Anterior cingulate cortex (tissue), 58 donors: ENCODE results near the gene ZNF581.
A peak's percentile ranks its signal among the peaks of the same experiment; 100 is the strongest.

Experiments
- DNase-seq, 58 donors: peaks; one replicate each; lab custom pipeline; 2025; lab: John Stamatoyannopoulos, UW

Gene ZNF581, protein sequence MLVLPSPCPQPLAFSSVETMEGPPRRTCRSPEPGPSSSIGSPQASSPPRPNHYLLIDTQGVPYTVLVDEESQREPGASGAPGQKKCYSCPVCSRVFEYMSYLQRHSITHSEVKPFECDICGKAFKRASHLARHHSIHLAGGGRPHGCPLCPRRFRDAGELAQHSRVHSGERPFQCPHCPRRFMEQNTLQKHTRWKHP

DNA sequence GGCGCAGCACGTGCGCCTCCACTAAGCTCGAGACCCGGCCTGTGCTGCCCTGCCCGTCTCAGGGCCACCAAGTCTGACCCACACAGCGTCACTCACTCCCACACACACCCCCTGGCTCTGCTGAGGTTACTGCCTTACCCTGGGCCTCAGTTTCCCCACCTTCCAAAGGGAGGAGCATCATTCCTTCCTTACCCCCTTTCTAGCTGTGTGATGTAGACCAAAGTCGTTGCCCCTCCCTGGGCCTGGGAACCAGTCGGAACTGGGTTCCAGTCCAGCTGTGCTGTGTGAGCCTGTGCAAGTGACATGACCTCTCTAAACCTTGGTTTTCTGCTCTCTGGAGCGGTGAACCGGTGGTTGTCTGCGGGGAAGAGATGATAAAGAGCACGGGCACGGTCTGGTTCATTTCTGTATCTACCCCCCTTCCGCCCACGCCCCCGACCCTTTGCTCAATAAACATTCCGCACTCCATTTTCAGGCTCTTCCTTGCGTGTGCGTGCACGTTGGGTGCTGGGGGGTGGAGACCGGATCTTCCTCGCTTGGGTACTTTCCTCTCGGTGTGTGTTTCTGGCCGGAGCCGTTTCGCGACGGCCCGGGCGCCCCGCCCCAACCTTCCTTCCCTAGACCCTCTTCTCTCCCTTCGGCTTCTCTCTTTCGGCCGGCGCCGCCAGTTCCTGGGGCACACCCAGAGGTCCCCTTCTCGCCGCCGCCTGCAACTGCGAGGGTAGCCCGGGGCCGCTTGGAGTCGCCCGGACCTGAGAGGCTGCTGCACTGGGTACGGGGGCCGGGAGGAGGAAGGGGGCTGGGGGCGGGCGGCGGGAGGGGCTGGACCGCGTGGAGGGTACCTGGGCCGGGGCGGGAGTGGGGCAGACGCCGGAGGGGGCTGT lies at the start of gene ZNF581:
Gene ZNF581, plus strand, starts transcription at position 647 of the 884 bp plus-strand sequence. CDS start 923 bp downstream, outside the sequence.
- DNase-seq, result peak in 55 of 58 donors; percentile 16 to 79 (median 58)

DNA sequence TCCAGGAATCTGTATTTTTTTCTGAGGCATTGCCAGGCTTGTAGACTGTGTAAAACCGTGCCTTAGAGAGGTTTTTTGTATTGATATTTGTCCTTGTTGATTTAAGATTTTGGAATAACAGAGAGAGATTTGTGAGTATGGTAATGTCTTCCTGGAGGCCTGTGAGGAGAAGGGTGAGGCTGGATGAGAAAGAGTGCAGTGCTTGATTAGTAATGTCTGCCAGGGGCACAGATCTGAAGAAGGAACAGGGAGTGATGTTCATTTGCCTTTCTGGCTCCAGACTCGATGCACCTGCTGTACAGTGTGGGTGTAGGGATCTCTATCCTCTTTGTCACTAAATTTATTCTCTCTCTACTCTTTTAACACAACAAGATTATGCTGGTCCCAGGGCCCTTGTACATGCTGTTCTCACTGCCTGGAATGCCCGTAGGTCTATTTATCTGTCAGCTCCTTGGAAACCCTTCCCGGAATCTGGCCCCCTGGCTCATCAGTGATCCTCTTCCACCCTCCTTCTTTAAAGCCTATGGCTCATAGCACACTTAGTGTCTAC lies 48.4 kb upstream of the ZNF581 start:
- DNase-seq, result peak in 1 of 58 donors; percentile 21

DNA sequence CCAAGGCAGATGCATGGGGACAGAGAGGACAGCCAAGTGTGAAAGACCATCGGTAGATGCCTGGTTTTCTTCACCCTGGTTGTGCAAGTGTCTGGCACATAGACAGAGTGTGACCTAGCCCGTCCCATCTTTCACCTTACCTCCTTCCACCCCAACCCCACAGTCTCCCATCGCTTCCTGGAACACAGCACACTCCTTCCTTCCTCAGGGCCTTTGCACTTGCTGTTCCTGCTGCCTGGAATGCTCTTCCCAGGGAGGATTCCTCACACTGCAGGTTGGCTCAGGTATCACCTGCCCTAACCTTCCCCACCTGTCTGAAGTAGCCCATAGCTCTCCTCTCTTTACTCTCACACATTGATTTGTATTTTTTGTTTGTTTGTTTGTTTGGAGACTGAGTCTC lies 47.1 kb upstream of the ZNF581 start:
- no peak for DNase-seq

DNA sequence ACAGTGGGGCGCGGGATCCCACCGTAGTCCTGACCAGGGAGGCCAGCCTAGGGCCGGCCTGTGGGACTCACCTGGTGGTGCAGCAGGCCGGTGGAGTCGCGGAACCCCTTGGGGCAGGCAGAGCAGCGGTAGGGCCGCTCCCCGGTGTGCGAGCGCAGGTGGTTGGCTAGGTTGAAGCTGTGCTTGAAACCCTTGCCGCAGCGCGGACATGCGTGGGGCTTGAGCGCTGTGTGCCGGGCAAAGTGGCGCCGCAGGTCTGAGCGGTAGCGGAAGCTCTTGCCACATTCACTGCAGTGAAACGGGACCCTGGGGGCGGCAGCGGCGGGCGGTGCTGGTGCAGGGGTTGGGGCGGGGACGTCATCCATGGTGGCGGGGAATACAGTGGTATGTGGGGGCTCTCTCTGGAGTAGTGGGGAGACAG lies 45.9 kb upstream of the ZNF581 start:
- DNase-seq, result no peak

DNA sequence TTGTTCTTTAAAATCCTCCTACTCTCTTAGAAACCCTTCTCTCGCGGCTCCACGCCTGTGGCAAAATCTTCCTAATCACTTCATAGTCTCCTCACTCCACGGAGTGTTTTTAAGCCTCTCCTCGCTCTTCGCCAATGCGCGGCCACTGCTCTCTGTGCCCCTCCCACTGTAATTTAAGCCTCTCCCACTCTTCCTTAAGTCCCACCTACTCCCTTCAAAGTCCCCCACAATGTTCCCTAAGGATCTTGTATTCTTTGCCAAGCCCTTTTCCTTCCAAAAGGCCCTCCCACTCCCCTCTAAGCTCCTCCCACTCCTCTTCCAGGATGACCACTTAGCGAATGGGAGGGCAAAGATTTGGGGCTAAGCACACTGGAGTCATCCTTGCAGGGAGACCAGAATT lies 45.4 kb upstream of the ZNF581 start:
- no peak for DNase-seq

DNA sequence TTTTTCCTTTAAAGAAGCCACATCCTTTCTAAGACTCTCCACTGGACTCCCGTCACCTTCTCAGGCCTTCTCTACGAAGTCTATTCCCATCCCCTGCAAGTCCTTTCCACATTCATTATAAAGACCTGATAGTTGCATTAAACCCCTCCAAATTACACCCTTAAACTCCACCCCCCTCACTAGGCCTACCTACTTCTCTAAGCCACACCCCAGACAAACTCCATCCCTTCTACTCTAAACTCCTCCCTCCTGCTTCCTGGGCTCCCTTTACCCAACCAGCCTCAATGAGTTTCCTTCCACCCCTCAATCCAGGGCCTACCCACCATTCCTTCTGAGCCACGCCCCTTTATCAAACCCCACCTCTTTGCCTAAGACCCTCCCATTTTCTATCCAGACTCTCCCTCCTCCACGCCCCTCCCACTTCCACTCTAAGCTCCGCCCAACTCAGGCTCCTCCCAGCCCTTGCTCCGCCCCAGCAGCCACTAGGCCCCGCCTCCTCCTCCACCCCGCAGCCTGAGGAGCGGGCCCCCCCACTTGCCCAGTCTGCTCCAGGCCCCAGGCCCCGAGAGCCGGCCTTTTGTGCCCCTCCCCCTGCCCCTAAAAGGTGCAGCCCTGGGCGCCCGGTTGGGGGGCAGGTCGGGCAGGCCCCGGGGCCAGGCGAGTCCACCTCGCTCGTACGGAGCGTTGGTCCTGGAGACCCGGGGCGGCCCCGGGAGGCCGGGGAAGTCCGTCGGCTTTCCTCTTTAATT lies 44.6 kb upstream of the ZNF581 start:
- peak in 57 of 58 donors; percentile 53 to 96 (median 90) for DNase-seq

DNA sequence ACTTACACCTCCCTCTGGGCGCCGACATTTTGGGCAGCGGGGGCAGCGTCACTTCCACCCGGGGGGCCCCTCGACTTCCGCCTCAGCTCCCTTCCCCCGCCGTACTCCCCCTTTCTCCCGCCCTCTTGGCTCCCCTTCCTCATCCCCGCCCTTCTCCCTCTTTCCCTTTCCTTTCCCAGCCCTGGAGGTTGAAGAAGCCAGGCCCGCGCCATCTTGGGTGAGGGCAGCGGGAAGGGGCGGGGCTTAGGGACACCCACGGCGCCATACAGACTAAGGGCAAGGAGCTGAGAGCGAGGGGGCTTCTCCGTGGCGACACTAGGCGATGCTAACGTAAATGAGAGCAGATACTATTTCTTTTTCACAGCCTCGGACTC lies 44.0 kb upstream of the ZNF581 start, which contains the start of gene FIZ1:
Gene FIZ1, minus strand, starts transcription at position 50 of the 374 bp plus-strand sequence. CDS start 1,652 bp downstream, outside the sequence.
- DNase-seq, result peak; percentile 87 to 99 (median 97)

DNA sequence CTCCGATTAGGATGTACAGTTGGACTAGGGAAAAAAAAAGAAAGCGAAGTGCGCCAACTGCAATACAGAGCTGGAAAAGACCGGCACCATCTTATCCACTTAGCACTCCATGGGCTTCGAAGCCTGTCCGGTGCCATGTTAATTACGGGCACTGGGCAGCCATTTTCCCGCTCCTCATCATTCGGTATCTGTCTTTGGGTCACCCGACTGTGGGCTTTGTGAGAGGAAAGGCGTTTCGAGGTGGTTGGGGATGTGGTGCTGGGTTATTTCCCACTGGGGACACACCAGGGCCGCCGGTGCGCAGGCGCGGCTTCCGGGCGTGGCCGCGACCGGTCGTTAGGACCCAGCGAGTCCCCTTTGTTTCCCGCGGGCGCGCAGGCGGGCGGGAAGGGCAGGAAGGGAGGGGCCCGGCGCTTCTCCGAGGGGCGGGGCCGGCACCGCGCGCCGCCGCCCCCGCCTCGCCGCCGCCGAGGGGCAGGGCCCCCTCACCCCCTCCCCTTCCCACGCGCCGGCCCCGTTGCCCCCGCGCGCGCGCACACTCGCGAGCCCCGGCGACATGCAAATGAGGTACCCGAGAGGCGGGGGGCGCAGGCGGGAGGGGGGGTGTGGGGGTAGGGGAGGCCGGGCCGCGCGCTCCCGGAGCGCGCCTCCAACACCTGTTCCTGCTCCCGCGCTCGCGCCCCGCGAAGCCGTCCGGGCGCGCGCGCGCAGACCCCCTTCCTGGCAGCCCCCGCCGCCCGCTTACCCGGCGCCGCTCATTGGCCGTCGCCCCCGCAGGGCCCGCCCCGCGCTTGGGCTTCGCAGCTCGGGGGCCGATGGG lies 43.4 kb upstream of the ZNF581 start, which contains the start of gene ZNF524:
Gene ZNF524, plus strand, starts transcription at position 447 of the 820 bp plus-strand sequence. CDS start 1,825 bp downstream, outside the sequence.
- peak; percentile 76 to 99 (median 93) for DNase-seq

DNA sequence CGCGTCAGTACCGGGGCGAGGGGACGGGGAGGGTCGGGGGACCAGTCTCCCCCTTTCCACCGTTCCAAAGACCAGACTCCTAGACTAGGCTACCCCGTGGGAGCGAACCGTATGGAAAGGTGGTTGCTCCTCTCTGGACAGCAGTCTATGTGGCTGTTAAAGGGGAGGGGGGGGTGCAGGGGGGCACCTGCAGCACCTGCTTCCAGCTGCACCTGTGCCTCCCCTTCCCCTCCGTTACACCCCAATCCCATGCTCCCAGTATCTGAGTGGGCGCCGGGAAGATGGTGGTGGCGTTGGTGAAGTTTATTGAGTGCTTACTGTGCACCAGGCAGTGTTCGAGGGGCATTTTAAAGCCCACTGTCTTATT lies 42.8 kb upstream of the ZNF581 start:
- DNase-seq, result no peak

DNA sequence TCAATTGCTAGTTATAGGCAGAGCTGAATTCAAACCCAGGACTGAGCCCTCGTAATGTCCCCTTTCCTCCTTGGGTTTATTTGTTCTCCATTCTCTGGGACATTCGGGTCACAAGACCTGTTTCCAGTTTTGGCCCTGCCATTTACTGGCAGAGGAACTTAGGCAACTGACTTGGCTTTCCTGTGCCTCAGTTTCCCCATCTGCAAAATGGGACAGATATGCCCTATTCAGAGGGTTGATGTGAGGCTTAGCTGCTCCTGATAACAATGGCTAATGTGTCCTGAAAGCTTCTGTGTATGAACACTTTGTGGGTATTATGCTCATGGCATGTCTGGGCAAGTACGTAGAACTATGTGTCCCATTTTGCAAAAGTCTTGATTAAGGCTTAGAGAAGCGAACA lies 42.4 kb upstream of the ZNF581 start:
- no peak for DNase-seq

DNA sequence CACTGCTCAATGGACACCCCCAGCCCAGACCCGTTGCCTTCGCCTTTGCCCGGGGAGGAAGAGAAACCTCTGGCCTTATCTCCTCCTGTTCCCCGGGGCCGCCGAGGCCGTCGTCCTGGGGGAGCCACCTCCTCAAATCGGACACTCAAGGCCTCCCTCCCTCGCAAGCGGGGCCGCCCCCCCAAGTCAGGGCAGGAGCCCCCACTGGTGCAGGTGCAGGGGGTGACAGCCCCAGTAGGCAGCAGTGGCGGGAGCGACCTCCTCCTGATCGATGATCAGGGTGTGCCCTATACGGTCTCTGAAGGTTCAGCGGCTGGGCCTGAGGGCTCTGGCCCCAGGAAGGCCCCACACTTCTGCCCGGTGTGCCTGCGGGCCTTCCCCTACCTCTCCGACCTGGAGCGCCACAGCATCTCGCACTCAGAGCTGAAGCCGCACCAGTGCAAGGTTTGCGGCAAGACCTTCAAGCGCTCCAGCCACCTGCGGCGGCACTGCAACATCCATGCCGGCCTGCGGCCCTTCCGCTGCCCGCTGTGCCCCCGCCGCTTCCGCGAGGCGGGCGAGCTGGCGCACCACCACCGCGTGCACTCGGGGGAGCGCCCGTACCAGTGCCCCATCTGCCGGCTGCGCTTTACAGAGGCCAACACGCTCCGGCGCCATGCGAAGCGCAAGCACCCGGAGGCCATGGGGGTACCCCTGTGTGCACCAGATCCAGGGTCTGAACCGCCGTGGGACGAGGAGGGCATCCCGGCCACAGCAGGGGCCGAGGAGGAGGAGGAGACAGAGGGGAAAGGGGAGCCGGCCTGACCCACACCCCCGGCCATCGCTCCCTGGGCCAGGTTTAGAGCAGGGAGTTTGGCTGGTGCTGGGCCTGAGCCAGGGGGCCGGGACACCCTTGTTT lies 41.1 kb upstream of the ZNF581 start:
- DNase-seq, result no peak

DNA sequence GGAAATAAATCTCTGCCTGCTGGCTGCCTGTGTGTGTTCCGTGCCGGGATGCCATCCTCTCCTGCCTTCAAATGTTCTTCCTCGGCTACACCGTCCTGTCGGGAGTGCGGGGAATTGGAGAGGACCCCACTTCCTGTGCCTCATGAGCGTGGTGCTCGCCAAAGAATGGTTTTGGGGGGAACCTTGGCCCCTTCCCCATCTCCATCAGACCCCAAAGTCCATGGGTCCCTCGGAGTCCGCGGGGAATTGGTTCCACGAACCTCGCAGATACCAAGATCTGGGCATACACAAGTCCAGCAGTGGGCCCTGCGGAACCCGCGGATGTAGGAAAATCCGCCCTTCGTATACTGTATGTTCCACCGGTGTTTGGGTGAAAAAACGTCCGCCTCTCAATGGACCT lies 40.3 kb upstream of the ZNF581 start:
- no peak for DNase-seq

DNA sequence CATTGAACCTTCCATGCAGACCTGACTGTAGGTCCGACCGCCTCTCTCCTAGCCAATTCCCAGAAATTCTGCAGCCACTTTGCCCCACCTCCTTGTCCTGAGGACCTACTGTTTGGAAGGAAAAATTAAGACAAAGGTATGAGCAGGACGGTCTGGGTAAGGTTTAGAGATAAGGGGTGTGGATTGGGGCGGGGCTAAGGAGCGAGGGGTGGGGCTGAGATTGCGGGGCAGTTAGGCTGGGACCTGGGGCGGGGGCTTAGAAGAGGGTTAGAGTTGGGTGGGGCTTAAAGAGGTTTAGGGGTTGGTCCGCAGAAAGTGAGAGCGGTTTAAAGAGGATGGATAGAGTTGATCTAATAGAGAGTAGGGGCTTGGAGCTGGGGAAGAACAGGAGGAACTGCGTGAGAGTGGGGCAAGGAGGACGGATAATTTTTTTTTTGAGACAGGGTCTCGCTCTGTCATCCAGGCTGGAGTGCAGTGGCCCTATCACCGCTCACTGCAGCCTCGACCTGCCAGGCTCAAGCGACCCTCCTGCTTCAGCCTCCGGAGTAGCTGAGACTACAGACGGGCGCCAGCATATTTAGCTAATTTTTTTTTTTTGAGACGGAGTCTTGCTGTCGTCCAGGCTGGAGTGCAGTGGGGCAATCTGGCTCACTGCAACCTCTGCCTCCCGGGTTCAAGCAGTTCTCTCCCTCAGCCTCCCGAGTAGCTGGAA lies 39.7 kb upstream of the ZNF581 start:
- DNase-seq, result no peak

DNA sequence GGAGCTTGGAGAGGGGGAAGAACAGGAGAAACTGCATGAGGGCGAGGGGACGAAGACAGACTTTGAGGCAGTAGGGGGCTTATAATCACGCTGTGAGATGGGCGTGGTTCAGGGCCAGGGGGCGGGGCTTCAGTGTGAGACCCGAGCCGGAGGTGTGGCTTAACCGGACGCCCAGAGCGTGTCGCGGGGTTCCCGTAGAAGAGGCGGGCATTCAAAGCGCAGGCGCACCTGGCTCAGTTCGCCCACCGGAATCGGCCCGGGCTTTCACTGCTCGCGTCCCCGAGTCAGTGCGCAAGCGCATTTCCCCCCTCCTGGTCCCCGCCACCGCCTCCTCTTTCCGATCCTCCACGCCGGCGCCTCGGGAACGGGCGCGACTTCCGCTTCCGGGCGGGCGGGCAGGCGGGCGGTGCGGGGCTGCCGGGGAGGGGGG lies 38.2 kb upstream of the ZNF581 start:
- DNase-seq, result peak; percentile 60 to 98 (median 94)

DNA sequence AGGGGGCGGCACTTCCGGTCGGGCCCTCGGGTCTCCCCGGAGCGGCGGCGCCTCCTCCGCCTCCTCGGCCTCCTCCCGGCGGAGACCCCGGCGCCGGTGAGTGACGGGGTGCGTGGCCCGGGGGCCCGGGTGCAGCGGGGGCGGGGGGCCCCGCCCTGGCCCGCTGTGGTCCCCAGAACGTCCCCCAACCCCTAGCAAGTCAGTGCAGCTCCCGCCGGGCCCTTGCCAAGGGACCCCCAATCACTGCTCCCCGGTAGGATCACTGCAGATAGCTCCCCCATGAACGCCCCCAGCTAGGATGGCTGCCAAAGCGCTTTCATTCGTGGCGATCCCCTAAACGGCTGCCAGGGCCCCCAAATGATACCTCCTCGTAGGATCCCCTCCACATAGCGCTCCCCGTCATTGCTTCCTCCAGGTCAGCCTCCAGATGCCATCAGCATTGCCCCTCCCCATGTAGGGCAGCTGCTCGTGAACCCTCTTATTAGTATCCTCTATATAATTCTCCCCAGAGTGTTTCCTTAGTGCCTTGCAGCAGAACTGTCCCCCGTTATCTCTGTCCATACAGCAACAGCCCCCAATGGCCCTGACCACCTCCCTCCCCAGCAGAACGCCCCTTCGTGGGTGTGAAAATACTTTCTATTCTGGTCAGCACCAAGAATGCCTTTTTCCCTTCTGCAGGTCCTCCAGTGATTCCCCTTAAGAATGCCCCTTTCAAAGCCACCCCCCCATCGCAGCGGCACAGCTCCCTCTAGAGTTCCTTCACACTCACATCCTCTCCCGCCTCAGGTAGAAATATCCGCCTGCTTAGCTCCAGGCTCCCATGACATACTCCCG lies 37.6 kb upstream of the ZNF581 start, which contains the start of gene ZNF865:
Gene ZNF865, plus strand, starts transcription at position 11 of the 834 bp plus-strand sequence. CDS start 7,972 bp downstream, outside the sequence.
- DNase-seq, result peak in 52 of 58 donors; percentile 20 to 80 (median 45)

DNA sequence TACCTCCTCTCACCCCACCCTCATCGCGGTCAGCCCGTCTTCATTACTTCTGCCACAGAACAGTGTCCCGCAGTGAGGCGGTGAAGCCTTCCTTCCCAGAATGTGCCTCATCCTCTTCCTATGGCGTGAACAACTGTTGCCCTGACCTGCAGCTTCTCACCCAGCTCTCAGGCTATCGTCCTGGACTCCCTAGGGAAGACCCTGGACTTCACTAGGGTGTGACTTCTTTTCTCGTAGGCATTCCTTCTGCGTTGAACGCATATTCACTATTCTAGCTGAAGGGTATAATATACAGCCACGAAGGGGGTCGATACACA lies 37.0 kb upstream of the ZNF581 start:
- DNase-seq, result no peak

DNA sequence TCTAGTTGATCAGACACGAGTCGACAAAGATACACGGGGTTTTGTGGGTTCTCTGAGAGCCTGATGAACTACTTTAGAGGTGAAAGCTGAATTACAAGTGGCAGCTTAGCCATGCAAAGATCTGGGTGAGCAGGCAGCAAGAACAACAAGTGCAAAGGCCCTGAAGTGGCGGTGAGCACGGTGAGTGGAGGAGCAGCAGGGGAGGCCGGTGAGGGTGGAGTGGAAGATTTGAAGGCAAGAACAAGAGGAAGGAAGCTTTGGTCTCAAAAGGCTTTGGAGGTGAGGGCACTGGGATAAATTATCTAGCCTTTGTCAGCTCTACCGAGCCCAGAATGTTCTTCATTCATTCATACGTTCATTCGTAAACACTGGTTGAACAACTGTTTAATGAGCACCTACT lies 36.6 kb upstream of the ZNF581 start:
- no peak for DNase-seq
